ENCODE results near the gene SPRR1B.

The SPRR1B gene

GRCh38 chr1:153030895-153031294, at the start of gene SPRR1B:
SPRR1B (plus strand) TSS chr1:153031203; CDS start chr1:153032346, 1,143 bp downstream.
- no peaks in the 10 kb centered on the region for H3K79me2 ChIP-seq (ENCODE audit: control insufficient read depth, insufficient read depth, low read length, unreplicated experiment)
- H3K27me3 ChIP-seq (ENCODE audit: insufficient read depth, low read length), result no peaks in the 10 kb centered on the region
- no peak within 1 kb of the TSS for H3K4me3 ChIP-seq (ENCODE audit: low read depth, low read length)
- no peak within 1 kb of the TSS for H3K27ac ChIP-seq (ENCODE audit: low read depth, low read length)
- no peaks in the 10 kb centered on the region for H3K36me3 ChIP-seq (ENCODE audit: insufficient read depth, low read length)
- no peaks in the 10 kb centered on the region for H3K4me1 ChIP-seq (ENCODE audit: control insufficient read depth, insufficient read depth, low read length, unreplicated experiment)
- H2AFZ ChIP-seq (ENCODE audit: low read length, unreplicated experiment), result no peak within 1 kb of the TSS

GRCh38 chr1:152982076-152982475, 48.9 kb upstream of the SPRR1B start:
- Histone ChIP-seq H3K27me3 (ENCODE audit: insufficient read depth, low read length) (no peaks in the 10 kb centered on the region), H3K79me2 (ENCODE audit: control insufficient read depth, insufficient read depth, low read length, unreplicated experiment) (no peaks in the 10 kb centered on the region), H2AFZ (ENCODE audit: low read length, unreplicated experiment) (no peak overlapping the region), H3K4me1 (ENCODE audit: control insufficient read depth, insufficient read depth, low read length, unreplicated experiment) (no peaks in the 10 kb centered on the region), H3K36me3 (ENCODE audit: insufficient read depth, low read length) (no peaks in the 10 kb centered on the region), H3K27ac (ENCODE audit: low read depth, low read length) (no peak overlapping the region), H3K4me3 (ENCODE audit: low read depth, low read length) (no peak overlapping the region)

GRCh38 chr1:152983234-152983633, 47.8 kb upstream of the SPRR1B start:
- Histone ChIP-seq H3K79me2 (ENCODE audit: control insufficient read depth, insufficient read depth, low read length, unreplicated experiment) (no peaks in the 10 kb centered on the region), H3K27me3 (ENCODE audit: insufficient read depth, low read length) (no peaks in the 10 kb centered on the region), H3K4me3 (ENCODE audit: low read depth, low read length) (no peak overlapping the region), H3K27ac (ENCODE audit: low read depth, low read length) (no peak overlapping the region), H2AFZ (ENCODE audit: low read length, unreplicated experiment) (no peak overlapping the region), H3K36me3 (ENCODE audit: insufficient read depth, low read length) (no peaks in the 10 kb centered on the region), H3K4me1 (ENCODE audit: control insufficient read depth, insufficient read depth, low read length, unreplicated experiment) (no peaks in the 10 kb centered on the region)

GRCh38 chr1:152983743-152984142, 47.3 kb upstream of the SPRR1B start, which contains the start of gene SPRR1A:
SPRR1A (plus strand) TSS chr1:152984081; CDS start chr1:152985231, 1,150 bp downstream.
- Histone ChIP-seq H3K4me3 (ENCODE audit: low read depth, low read length) (no peak within 1 kb of the TSS), H3K4me1 (ENCODE audit: control insufficient read depth, insufficient read depth, low read length, unreplicated experiment) (no peaks in the 10 kb centered on the region), H3K27me3 (ENCODE audit: insufficient read depth, low read length) (no peaks in the 10 kb centered on the region), H3K36me3 (ENCODE audit: insufficient read depth, low read length) (no peaks in the 10 kb centered on the region), H2AFZ (ENCODE audit: low read length, unreplicated experiment) (no peak within 1 kb of the TSS), H3K27ac (ENCODE audit: low read depth, low read length) (no peak within 1 kb of the TSS), H3K79me2 (ENCODE audit: control insufficient read depth, insufficient read depth, low read length, unreplicated experiment) (no peaks in the 10 kb centered on the region)

GRCh38 chr1:152986578-152986977, 44.4 kb upstream of the SPRR1B start:
- no peaks in the 10 kb centered on the region for H3K4me1 ChIP-seq (ENCODE audit: control insufficient read depth, insufficient read depth, low read length, unreplicated experiment)
- no peaks in the 10 kb centered on the region for H3K36me3 ChIP-seq (ENCODE audit: insufficient read depth, low read length)
- no peaks in the 10 kb centered on the region for H3K27me3 ChIP-seq (ENCODE audit: insufficient read depth, low read length)
- no peak overlapping the region for H3K27ac ChIP-seq (ENCODE audit: low read depth, low read length)
- no peaks in the 10 kb centered on the region for H3K79me2 ChIP-seq (ENCODE audit: control insufficient read depth, insufficient read depth, low read length, unreplicated experiment)
- H2AFZ ChIP-seq (ENCODE audit: low read length, unreplicated experiment), result no peak overlapping the region
- H3K4me3 ChIP-seq (ENCODE audit: low read depth, low read length), result no peak overlapping the region

GRCh38 chr1:152993186-152993585, 37.8 kb upstream of the SPRR1B start:
- Histone ChIP-seq H3K79me2 (ENCODE audit: control insufficient read depth, insufficient read depth, low read length, unreplicated experiment) (no peaks in the 10 kb centered on the region), H3K36me3 (ENCODE audit: insufficient read depth, low read length) (no peaks in the 10 kb centered on the region)

GRCh38 chr1:152995842-152996241, 35.2 kb upstream of the SPRR1B start:
- no peak overlapping the region for H3K4me3 ChIP-seq (ENCODE audit: low read depth, low read length)
- no peaks in the 10 kb centered on the region for H3K4me1 ChIP-seq (ENCODE audit: control insufficient read depth, insufficient read depth, low read length, unreplicated experiment)
- no peaks in the 10 kb centered on the region for H3K79me2 ChIP-seq (ENCODE audit: control insufficient read depth, insufficient read depth, low read length, unreplicated experiment)
- no peak overlapping the region for H3K27ac ChIP-seq (ENCODE audit: low read depth, low read length)
- H3K36me3 ChIP-seq (ENCODE audit: insufficient read depth, low read length), result no peaks in the 10 kb centered on the region
- no peak overlapping the region for H2AFZ ChIP-seq (ENCODE audit: low read length, unreplicated experiment)
- H3K27me3 ChIP-seq (ENCODE audit: insufficient read depth, low read length), result no peaks in the 10 kb centered on the region; the same call in 1 of the 2 replicates

More at GRCh38 chr1:152993186-152993585, 37.8 kb upstream of the SPRR1B start:
- Histone ChIP-seq H3K27ac (ENCODE audit: low read depth, low read length) (no peak overlapping the region), H3K4me1 (ENCODE audit: control insufficient read depth, insufficient read depth, low read length, unreplicated experiment) (no peaks in the 10 kb centered on the region), H3K27me3 (ENCODE audit: insufficient read depth, low read length) (no peaks in the 10 kb centered on the region; the same call in 1 of the 2 replicates), H3K4me3 (ENCODE audit: low read depth, low read length) (no peak overlapping the region), H2AFZ (ENCODE audit: low read length, unreplicated experiment) (no peak overlapping the region)

- Histone ChIP-seq H3K79me2 (ENCODE audit: control insufficient read depth, insufficient read depth, low read length, unreplicated experiment) (no peaks in the 10 kb centered on the region), H3K27me3 (ENCODE audit: insufficient read depth, low read length) (no peaks in the 10 kb centered on the region; the same call in 1 of the 2 replicates), H3K4me3 (ENCODE audit: low read depth, low read length) (no peak overlapping the region), H2AFZ (ENCODE audit: low read length, unreplicated experiment) (no peak overlapping the region), H3K36me3 (ENCODE audit: insufficient read depth, low read length) (no peaks in the 10 kb centered on the region), H3K4me1 (ENCODE audit: control insufficient read depth, insufficient read depth, low read length, unreplicated experiment) (no peaks in the 10 kb centered on the region), H3K27ac (ENCODE audit: low read depth, low read length) (no peak overlapping the region)
Measured at GRCh38 chr1:152996633-152997400, 34.2 kb upstream of the SPRR1B start.

GRCh38 chr1:152997901-152998300, 33.1 kb upstream of the SPRR1B start:
- Histone ChIP-seq H3K4me1 (ENCODE audit: control insufficient read depth, insufficient read depth, low read length, unreplicated experiment) (no peaks in the 10 kb centered on the region), H3K4me3 (ENCODE audit: low read depth, low read length) (no peak overlapping the region), H3K27me3 (ENCODE audit: insufficient read depth, low read length) (no peaks in the 10 kb centered on the region; the same call in 1 of the 2 replicates), H3K27ac (ENCODE audit: low read depth, low read length) (no peak overlapping the region), H2AFZ (ENCODE audit: low read length, unreplicated experiment) (no peak overlapping the region), H3K79me2 (ENCODE audit: control insufficient read depth, insufficient read depth, low read length, unreplicated experiment) (no peaks in the 10 kb centered on the region), H3K36me3 (ENCODE audit: insufficient read depth, low read length) (no peaks in the 10 kb centered on the region)

GRCh38 chr1:152998476-152998875, 32.5 kb upstream of the SPRR1B start:
- no peaks in the 10 kb centered on the region for H3K27me3 ChIP-seq (ENCODE audit: insufficient read depth, low read length)
- no peaks in the 10 kb centered on the region for H3K4me1 ChIP-seq (ENCODE audit: control insufficient read depth, insufficient read depth, low read length, unreplicated experiment)
- H2AFZ ChIP-seq (ENCODE audit: low read length, unreplicated experiment), result no peak overlapping the region
- no peak overlapping the region for H3K4me3 ChIP-seq (ENCODE audit: low read depth, low read length)
- H3K36me3 ChIP-seq (ENCODE audit: insufficient read depth, low read length), result no peaks in the 10 kb centered on the region
- no peak overlapping the region for H3K27ac ChIP-seq (ENCODE audit: low read depth, low read length)
- no peaks in the 10 kb centered on the region for H3K79me2 ChIP-seq (ENCODE audit: control insufficient read depth, insufficient read depth, low read length, unreplicated experiment)

GRCh38 chr1:152999818-153000217, 31.2 kb upstream of the SPRR1B start:
- H3K4me3 ChIP-seq (ENCODE audit: low read depth, low read length), result no peak overlapping the region
- H3K27ac ChIP-seq (ENCODE audit: low read depth, low read length), result no peak overlapping the region
- H3K79me2 ChIP-seq (ENCODE audit: control insufficient read depth, insufficient read depth, low read length, unreplicated experiment), result no peaks in the 10 kb centered on the region

More at GRCh38 chr1:152999818-153000217, 31.2 kb upstream of the SPRR1B start:
- Histone ChIP-seq H3K27me3 (ENCODE audit: insufficient read depth, low read length) (no peaks in the 10 kb centered on the region), H2AFZ (ENCODE audit: low read length, unreplicated experiment) (no peak overlapping the region), H3K4me1 (ENCODE audit: control insufficient read depth, insufficient read depth, low read length, unreplicated experiment) (no peaks in the 10 kb centered on the region), H3K36me3 (ENCODE audit: insufficient read depth, low read length) (no peaks in the 10 kb centered on the region)
